Measurements from ENCODE around the gene AKT2. TPM values are rescaled to one million over a fixed set of nuclear protein-coding genes. Genes with fewer than 3 reads are reported as not detected.

Gene AKT2
- total and polyA plus RNA-seq, 10 of the 15 experiments (the other 5 are each of a cell fraction or from before 2014, with no cell fraction given) = 1.0 to 185 (median 71.5) TPM

DNA sequence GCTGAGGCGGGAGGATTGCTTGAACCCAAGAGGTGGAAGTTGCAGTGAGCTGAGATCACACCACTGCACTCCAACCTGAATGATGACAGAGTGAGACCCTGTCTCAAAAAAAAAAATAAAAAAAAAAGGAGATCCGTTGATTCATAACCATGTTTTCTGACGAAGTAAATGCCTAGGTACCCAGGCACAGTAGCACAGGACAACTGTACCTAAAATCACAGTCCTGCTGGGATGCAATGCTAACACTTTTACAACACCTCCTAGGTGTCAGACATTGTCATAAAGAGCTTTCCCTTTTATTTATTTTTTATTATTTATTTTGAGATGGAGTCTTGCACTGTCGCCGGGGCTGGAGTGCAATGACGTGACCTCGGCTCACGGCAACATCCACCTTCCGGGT is 64.5 kb downstream of the AKT2 start (continued):
- TF ChIP-seq BCLAF1 (IDR thresholded peaks at IDR 0.05) = no peak
- no peak for TF ChIP-seq SMARCA5 (IDR thresholded peaks at IDR 0.05)
- no peak for TF ChIP-seq RELA (IDR thresholded peaks at IDR 0.05; ENCODE audit: borderline replicate concordance, partially characterized antibody)
- TF ChIP-seq NRF1 (conservative IDR thresholded peaks at IDR 0.05; ENCODE audit: low read depth, low read length) = no peak
- TF ChIP-seq SREBF1 (IDR thresholded peaks at IDR 0.05; ENCODE audit: low read length) = no peak
- no peak for TF ChIP-seq TAF1 (IDR thresholded peaks at IDR 0.05; ENCODE audit: borderline replicate concordance, low read depth, low read length)
- TF ChIP-seq, protein P1, sequence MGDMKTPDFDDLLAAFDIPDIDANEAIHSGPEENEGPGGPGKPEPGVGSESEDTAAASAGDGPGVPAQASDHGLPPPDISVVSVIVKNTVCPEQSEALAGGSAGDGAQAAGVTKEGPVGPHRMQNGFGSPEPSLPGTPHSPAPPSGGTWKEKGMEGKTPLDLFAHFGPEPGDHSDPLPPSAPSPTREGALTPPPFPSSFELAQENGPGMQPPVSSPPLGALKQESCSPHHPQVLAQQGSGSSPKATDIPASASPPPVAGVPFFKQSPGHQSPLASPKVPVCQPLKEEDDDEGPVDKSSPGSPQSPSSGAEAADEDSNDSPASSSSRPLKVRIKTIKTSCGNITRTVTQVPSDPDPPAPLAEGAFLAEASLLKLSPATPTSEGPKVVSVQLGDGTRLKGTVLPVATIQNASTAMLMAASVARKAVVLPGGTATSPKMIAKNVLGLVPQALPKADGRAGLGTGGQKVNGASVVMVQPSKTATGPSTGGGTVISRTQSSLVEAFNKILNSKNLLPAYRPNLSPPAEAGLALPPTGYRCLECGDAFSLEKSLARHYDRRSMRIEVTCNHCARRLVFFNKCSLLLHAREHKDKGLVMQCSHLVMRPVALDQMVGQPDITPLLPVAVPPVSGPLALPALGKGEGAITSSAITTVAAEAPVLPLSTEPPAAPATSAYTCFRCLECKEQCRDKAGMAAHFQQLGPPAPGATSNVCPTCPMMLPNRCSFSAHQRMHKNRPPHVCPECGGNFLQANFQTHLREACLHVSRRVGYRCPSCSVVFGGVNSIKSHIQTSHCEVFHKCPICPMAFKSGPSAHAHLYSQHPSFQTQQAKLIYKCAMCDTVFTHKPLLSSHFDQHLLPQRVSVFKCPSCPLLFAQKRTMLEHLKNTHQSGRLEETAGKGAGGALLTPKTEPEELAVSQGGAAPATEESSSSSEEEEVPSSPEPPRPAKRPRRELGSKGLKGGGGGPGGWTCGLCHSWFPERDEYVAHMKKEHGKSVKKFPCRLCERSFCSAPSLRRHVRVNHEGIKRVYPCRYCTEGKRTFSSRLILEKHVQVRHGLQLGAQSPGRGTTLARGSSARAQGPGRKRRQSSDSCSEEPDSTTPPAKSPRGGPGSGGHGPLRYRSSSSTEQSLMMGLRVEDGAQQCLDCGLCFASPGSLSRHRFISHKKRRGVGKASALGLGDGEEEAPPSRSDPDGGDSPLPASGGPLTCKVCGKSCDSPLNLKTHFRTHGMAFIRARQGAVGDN (IDR thresholded peaks at IDR 0.05) = no peak

All from GM12878 (cell line).